H9 (cell line): Measurements from ENCODE around the gene IRF2BP2. TPM values are rescaled to one million over a fixed set of nuclear protein-coding genes. Genes with fewer than 3 reads are reported as not detected.
A peak's percentile ranks its signal among the peaks of the same experiment; 100 is the strongest.

Source experiments
- DNase-seq: peaks from one replicate; pipeline ENCODE4 v3.0.0-alpha.2; 2017
- H2AFZ ChIP-seq: one replicate; pipeline ENCODE4 v1.6.1; 2013; ENCODE audit warnings: mild to moderate bottlenecking, low read length, control low read depth, moderate library complexity
- H2AK5ac ChIP-seq: 2 replicates; pipeline ENCODE4 v1.6.1; 2013; ENCODE audit warnings: low read length, control low read depth, mixed read lengths; ENCODE audit not compliant: insufficient read length
- H2BK120ac ChIP-seq: one replicate; pipeline ENCODE4 v1.6.1; 2013; ENCODE audit warnings: low read depth, mild to moderate bottlenecking, low read length, control low read depth, inconsistent platforms; ENCODE audit not compliant: poor library complexity, severe bottlenecking
- H2BK12ac ChIP-seq: 2 replicates; pipeline ENCODE4 v1.6.1; 2013; ENCODE audit warnings: low read length, control low read depth, mixed read lengths, low read depth; ENCODE audit not compliant: insufficient read length
- H2BK15ac ChIP-seq: 2 replicates; pipeline ENCODE4 v1.6.1; 2013; ENCODE audit warnings: low read depth, low read length, control low read depth
- H2BK20ac ChIP-seq: one replicate; pipeline ENCODE4 v1.6.1; 2013; ENCODE audit warnings: low read depth, mild to moderate bottlenecking, low read length, control low read depth, inconsistent platforms; ENCODE audit not compliant: poor library complexity, severe bottlenecking
- H2BK5ac ChIP-seq: 2 replicates; pipeline ENCODE4 v1.6.1; 2013; ENCODE audit warnings: low read length, control low read depth, mixed read lengths; ENCODE audit not compliant: insufficient read length
- H3K14ac ChIP-seq: 2 replicates; pipeline ENCODE4 v1.6.1; 2013; ENCODE audit warnings: low read length, control low read depth; ENCODE audit not compliant: insufficient read depth
- H3K18ac ChIP-seq: 2 replicates; pipeline ENCODE4 v1.6.1; 2013; ENCODE audit warnings: low read depth, mild to moderate bottlenecking, mixed read lengths, low read length, control low read depth; ENCODE audit not compliant: insufficient read length
- H3K23ac ChIP-seq: 2 replicates; pipeline ENCODE4 v1.6.1; 2013; ENCODE audit warnings: low read length, control low read depth, mixed read lengths, low read depth; ENCODE audit not compliant: insufficient read length
- H3K23me2 ChIP-seq: 2 replicates; pipeline ENCODE4 v1.6.1; 2013; ENCODE audit warnings: low read depth, mild to moderate bottlenecking, mixed read lengths, low read length, control low read depth; ENCODE audit not compliant: insufficient read length, poor library complexity, severe bottlenecking
- H3K27ac ChIP-seq: 2 replicates; pipeline ENCODE4 v1.5.1; 2013; ENCODE audit warnings: low read length, control low read depth, mixed read lengths, low read depth; ENCODE audit not compliant: insufficient read length
- H3K27me3 ChIP-seq: 2 replicates; pipeline ENCODE4 v1.6.1; 2013; ENCODE audit warnings: low read length, control low read depth, inconsistent platforms; ENCODE audit not compliant: insufficient read depth
- H3K4ac ChIP-seq: 2 replicates; pipeline ENCODE4 v1.6.1; 2013; ENCODE audit warnings: low read depth, mild to moderate bottlenecking, control low read depth, inconsistent platforms, low read length, moderate library complexity
- H3K4me1 ChIP-seq: 2 replicates; pipeline ENCODE4 v1.6.1; 2013; ENCODE audit warnings: low read length, control low read depth, inconsistent platforms; ENCODE audit not compliant: insufficient read depth
- H3K4me2 ChIP-seq: 2 replicates; pipeline ENCODE4 v1.6.1; 2013; ENCODE audit warnings: low read length, control low read depth, mixed read lengths; ENCODE audit not compliant: insufficient read length, insufficient read depth
- H3K56ac ChIP-seq: 2 replicates; pipeline ENCODE4 v1.6.1; 2013; ENCODE audit warnings: low read depth, mild to moderate bottlenecking, mixed read lengths, low read length, control low read depth; ENCODE audit not compliant: insufficient read length
- H3K79me1 ChIP-seq: 2 replicates; pipeline ENCODE4 v1.6.1; 2013; ENCODE audit warnings: low read depth, mild to moderate bottlenecking, moderate library complexity, low read length, control low read depth, inconsistent platforms; ENCODE audit not compliant: insufficient read depth, poor library complexity, severe bottlenecking
- H3K79me2 ChIP-seq: 2 replicates; pipeline ENCODE4 v1.6.1; 2013; ENCODE audit warnings: low read length, control low read depth, inconsistent platforms; ENCODE audit not compliant: insufficient read depth
- H3K9ac ChIP-seq: 2 replicates; pipeline ENCODE4 v1.6.1; 2013; ENCODE audit warnings: low read length, control low read depth, mixed read lengths; ENCODE audit not compliant: insufficient read length; ENCODE audit errors: extremely low read depth
- H3K9me3 ChIP-seq: one replicate; pipeline ENCODE4 v1.6.1; 2013; ENCODE audit warnings: low read depth, low read length, inconsistent platforms; ENCODE audit not compliant: control insufficient read depth
- H3T11ph ChIP-seq: one replicate; pipeline ENCODE4 v1.6.1; 2013; ENCODE audit warnings: mild to moderate bottlenecking, low read length, control low read depth, inconsistent platforms
- H4K20me1 ChIP-seq: one replicate; pipeline ENCODE4 v1.6.1; 2013; ENCODE audit not compliant: control insufficient read depth, insufficient read length, insufficient read depth
- H4K5ac ChIP-seq: 2 replicates; pipeline ENCODE4 v1.6.1; 2013; ENCODE audit warnings: low read depth, mild to moderate bottlenecking, mixed read lengths, low read length, control low read depth; ENCODE audit not compliant: insufficient read length
- H4K8ac ChIP-seq: replicated peaks from 2 replicates; pipeline ENCODE4 v1.6.1; 2013; ENCODE audit warnings: low read length, control low read depth, mixed read lengths, low read depth; ENCODE audit not compliant: insufficient read length
- H4K91ac ChIP-seq: 2 replicates; pipeline ENCODE4 v1.6.1; 2013; ENCODE audit warnings: low read depth, mild to moderate bottlenecking, moderate library complexity, mixed read lengths, low read length, control low read depth; ENCODE audit not compliant: insufficient read length
- H3K27ac Mint-ChIP-seq, 3 experiments: 2 replicates in 2 of 3; 3 replicates in 1 of 3; pipeline ENCODE4 v1.8.0; 2020 to 2021; ENCODE audit warnings: mixed read lengths in 3 of 3, mild to moderate bottlenecking in 1 of 3, moderate library complexity in 1 of 3
- H3K27me3 Mint-ChIP-seq: 2 replicates; pipeline ENCODE4 v1.8.0; 2021; ENCODE audit warnings: low read depth, mild to moderate bottlenecking, moderate library complexity, mixed read lengths
- H3K36me3 Mint-ChIP-seq, 3 experiments: 2 replicates in 2 of 3; 3 replicates in 1 of 3; pipeline ENCODE4 v1.8.0; 2020 to 2021; ENCODE audit warnings: low read depth in 3 of 3, mixed read lengths in 3 of 3; ENCODE audit not compliant: insufficient read depth in 1 of 3
- H3K4me1 Mint-ChIP-seq, 2 experiments: 2 replicates each; pipeline ENCODE4 v1.8.0; 2020; ENCODE audit warnings: mixed read lengths in 2 of 2
- H3K4me3 Mint-ChIP-seq, 2 experiments: 2 replicates in 1 of 2; 3 replicates in 1 of 2; pipeline ENCODE4 v1.8.0; 2020 to 2021; ENCODE audit warnings: mild to moderate bottlenecking in 2 of 2, mixed read lengths in 2 of 2, moderate library complexity in 1 of 2
- H3K9me3 Mint-ChIP-seq, 2 experiments: 2 replicates in 1 of 2; 3 replicates in 1 of 2; pipeline ENCODE4 v1.8.0; 2020; ENCODE audit warnings: mild to moderate bottlenecking in 2 of 2, mixed read lengths in 2 of 2, moderate library complexity in 1 of 2
- whole genome bisulfite sequencing: extraction: QIAGEN DNeasy Blood & Tissue Kit; methylation state at CpG from one replicate; pipeline ENCODE4 v1.1.7; 2013; ENCODE audit warnings: missing lambda C conversion rate, low lambda C conversion rate, mixed read lengths; ENCODE audit not compliant: insufficient read length; ENCODE audit errors: extremely low coverage; 5-methylcytosine and 5-hydroxymethylcytosine counted together
- total RNA-seq: library from RNA; stranded (reverse); gene quantifications from 2 replicates; pipeline ENCODE4 v1.2.1, GENCODE V29; 2021
- TF ChIP-seq, protein P1 (sequence below): fragments of 200-600 bp; sonication (generic); conservative IDR thresholded peaks from 3 replicates; pipeline ENCODE4 v1.8.0; 2021; ENCODE audit warnings: antibody characterized with exemption, mild to moderate bottlenecking

IRF2BP2 gene
- total RNA-seq, 1 experiment from 2014 or later: 80.2 TPM

GRCh38 chr1:234609691-234610042 is 311 bp downstream of the IRF2BP2 start:
- no peak overlapping the region for H4K8ac ChIP-seq
- H2BK5ac ChIP-seq: no peak overlapping the region
- no peak overlapping the region for H3K56ac ChIP-seq
- H3K23me2 ChIP-seq: peaks cover 18% of the 10 kb centered on the region
- Mint-ChIP-seq H3K4me3 (peak overlapping the region in 1 of 2 experiments; percentile 76; a peak in 2 of 5 replicates), H3K4me1 (peaks cover 50 to 58% of the 10 kb centered on the region in 2 experiments), H3K27ac (no peak overlapping the region), H3K27me3 (no peaks in the 10 kb centered on the region), H3K36me3 (peaks cover 24 to 38% (median 26%) of the 10 kb centered on the region in 3 experiments), H3K9me3 (peaks cover 0 to 3% of the 10 kb centered on the region in 2 experiments; a peak in 3 of 5 replicates)
- H3K23ac ChIP-seq: no peak overlapping the region
- peaks cover 27% of the 10 kb centered on the region; the same call in 1 of the 2 replicates for H3K79me2 ChIP-seq
- H2BK20ac ChIP-seq: no peak overlapping the region
- H3K14ac ChIP-seq: 0 out of 2 replicates have a peak overlapping the region, but pooled peaks have one; percentile 67
- H3K4ac ChIP-seq: no peak overlapping the region
- H3K9me3 ChIP-seq: no peaks in the 10 kb centered on the region
- H3T11ph ChIP-seq: no peak overlapping the region
- no peak overlapping the region for H4K5ac ChIP-seq
- peaks cover 13% of the 10 kb centered on the region for H3K4me1 ChIP-seq
- no peak overlapping the region for H4K91ac ChIP-seq
- no peak overlapping the region for H2BK120ac ChIP-seq
- no peak overlapping the region for H3K27ac ChIP-seq
- DNase-seq: no peak
- WGBS: no CpG with 5 or more reads among the region's 67 CpGs
- no peak overlapping the region for H2AFZ ChIP-seq
- no peak overlapping the region for H2BK15ac ChIP-seq
- no peak overlapping the region for H2AK5ac ChIP-seq
- H2BK12ac ChIP-seq: no peak overlapping the region
- H4K20me1 ChIP-seq: no peaks in the 10 kb centered on the region
- H3K4me2 ChIP-seq: peak overlapping the region; percentile 91
- TF ChIP-seq, protein P1, sequence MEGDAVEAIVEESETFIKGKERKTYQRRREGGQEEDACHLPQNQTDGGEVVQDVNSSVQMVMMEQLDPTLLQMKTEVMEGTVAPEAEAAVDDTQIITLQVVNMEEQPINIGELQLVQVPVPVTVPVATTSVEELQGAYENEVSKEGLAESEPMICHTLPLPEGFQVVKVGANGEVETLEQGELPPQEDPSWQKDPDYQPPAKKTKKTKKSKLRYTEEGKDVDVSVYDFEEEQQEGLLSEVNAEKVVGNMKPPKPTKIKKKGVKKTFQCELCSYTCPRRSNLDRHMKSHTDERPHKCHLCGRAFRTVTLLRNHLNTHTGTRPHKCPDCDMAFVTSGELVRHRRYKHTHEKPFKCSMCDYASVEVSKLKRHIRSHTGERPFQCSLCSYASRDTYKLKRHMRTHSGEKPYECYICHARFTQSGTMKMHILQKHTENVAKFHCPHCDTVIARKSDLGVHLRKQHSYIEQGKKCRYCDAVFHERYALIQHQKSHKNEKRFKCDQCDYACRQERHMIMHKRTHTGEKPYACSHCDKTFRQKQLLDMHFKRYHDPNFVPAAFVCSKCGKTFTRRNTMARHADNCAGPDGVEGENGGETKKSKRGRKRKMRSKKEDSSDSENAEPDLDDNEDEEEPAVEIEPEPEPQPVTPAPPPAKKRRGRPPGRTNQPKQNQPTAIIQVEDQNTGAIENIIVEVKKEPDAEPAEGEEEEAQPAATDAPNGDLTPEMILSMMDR: no peak
- no peaks in the 10 kb centered on the region for H3K79me1 ChIP-seq
- H3K9ac ChIP-seq: no peak overlapping the region
- no peaks in the 10 kb centered on the region for H3K27me3 ChIP-seq
- H3K18ac ChIP-seq: no peak overlapping the region
